K562 (cell line): ENCODE measurements around the gene IDI2. TPM values are rescaled to one million over a fixed set of nuclear protein-coding genes. Genes with fewer than 3 reads are reported as not detected.

Experiments
- ELF4 ChIP-seq: fragments of 450-650 bp; formaldehyde crosslinking; IDR thresholded peaks from 2 replicates; pipeline ENCODE4 v1.4.0; 2022; ENCODE audit warnings: missing genetic modification characterization
- MGA ChIP-seq: fragments of 450-650 bp; IDR thresholded peaks from 2 replicates; pipeline ENCODE4 v1.6.1; 2016; ENCODE audit warnings: mild to moderate bottlenecking, moderate library complexity
- NR1H2 ChIP-seq: sonication (generic); formaldehyde crosslinking; IDR thresholded peaks from 2 replicates; pipeline ENCODE4 v1.4.0; 2020; ENCODE audit warnings: mild to moderate bottlenecking, missing genetic modification reagents
- PML ChIP-seq: IDR thresholded peaks from 2 replicates; pipeline ENCODE4 v1.6.1; 2012; ENCODE audit warnings: low read length, inconsistent platforms
- RBFOX2 ChIP-seq: fragments of 200-400 bp; formaldehyde crosslinking; IDR thresholded peaks from 2 replicates; pipeline ENCODE4 v1.6.1; 2017; ENCODE audit warnings: low read depth, mild to moderate bottlenecking, low read length, moderate library complexity
- SAFB ChIP-seq: fragments of 200-400 bp; formaldehyde crosslinking; IDR thresholded peaks from 2 replicates; pipeline ENCODE4 v1.6.1; 2017; ENCODE audit warnings: low read depth, low read length, borderline replicate concordance
- SIRT6 ChIP-seq: IDR thresholded peaks from one replicate; pipeline ENCODE4 v1.6.1; 2012; ENCODE audit warnings: low read depth, mild to moderate bottlenecking, control low read depth, inconsistent platforms, low read length, moderate library complexity
- VEZF1 ChIP-seq: fragments of 200-800 bp; sonication (Bioruptor generic); IDR thresholded peaks from 2 replicates; pipeline ENCODE4 v1.6.1; 2017; ENCODE audit warnings: missing genetic modification characterization, missing compliant biosample characterization
- XRCC3 ChIP-seq: fragments of 450-650 bp; IDR thresholded peaks from 2 replicates; pipeline ENCODE4 v1.6.1; 2017; ENCODE audit warnings: mild to moderate bottlenecking, moderate library complexity
- ZBTB43 ChIP-seq: sonication (generic); formaldehyde crosslinking; IDR thresholded peaks from 2 replicates; pipeline ENCODE4 v1.8.0; 2023; ENCODE audit warnings: mild to moderate bottlenecking, missing genetic modification reagents
- ZNF444 ChIP-seq: fragments of 250-450 bp; sonication (Bioruptor Pico); IDR thresholded peaks from 2 replicates; pipeline ENCODE4 v1.4.0; 2020; ENCODE audit warnings: mild to moderate bottlenecking, moderate library complexity
- polyA plus RNA-seq, 8 experiments: library from polyadenylated mRNA; depleted of rRNA in 4 of 8; stranded (reverse) in 5 of 8; unstranded in 3 of 8; fragments of >200 nt; fragmentation: Nextera tagmentation in 2 of 8; fragmentation: Illumina TruSeq in 1 of 8; extraction: Ambion mirVana in 2 of 8; extraction: Trizol in 1 of 8; gene quantifications; 2 replicates each; pipeline versions ENCODE4 v1.2.1 to v1.2.3, GENCODE V29; 2011 to 2014; ENCODE audit warnings: inconsistent platforms in 1 of 8, missing spikeins in 1 of 8
- total RNA-seq, 7 experiments: library from RNA; depleted of rRNA in 6 of 7; stranded (reverse); fragments of >200 nt in 6 of 7; fragmentation: Illumina TruSeq in 2 of 7; extraction: Trizol in 2 of 7; gene quantifications; 2 replicates each; pipeline versions ENCODE4 v1.2.1 to v1.2.3, GENCODE V29; 2011 to 2021; ENCODE audit warnings: low replicate concordance in 1 of 7
- TF ChIP-seq, protein P1 (sequence below): sonication (generic); formaldehyde crosslinking; IDR thresholded peaks from 2 replicates; pipeline ENCODE4 v1.8.0; 2022; ENCODE audit warnings: missing genetic modification reagents, mild to moderate bottlenecking, borderline replicate concordance

Gene IDI2
- total and polyA plus RNA-seq, 9 of the 15 experiments (the other 6 are each of a cell fraction or from before 2014, with no cell fraction given) = not detected

DNA sequence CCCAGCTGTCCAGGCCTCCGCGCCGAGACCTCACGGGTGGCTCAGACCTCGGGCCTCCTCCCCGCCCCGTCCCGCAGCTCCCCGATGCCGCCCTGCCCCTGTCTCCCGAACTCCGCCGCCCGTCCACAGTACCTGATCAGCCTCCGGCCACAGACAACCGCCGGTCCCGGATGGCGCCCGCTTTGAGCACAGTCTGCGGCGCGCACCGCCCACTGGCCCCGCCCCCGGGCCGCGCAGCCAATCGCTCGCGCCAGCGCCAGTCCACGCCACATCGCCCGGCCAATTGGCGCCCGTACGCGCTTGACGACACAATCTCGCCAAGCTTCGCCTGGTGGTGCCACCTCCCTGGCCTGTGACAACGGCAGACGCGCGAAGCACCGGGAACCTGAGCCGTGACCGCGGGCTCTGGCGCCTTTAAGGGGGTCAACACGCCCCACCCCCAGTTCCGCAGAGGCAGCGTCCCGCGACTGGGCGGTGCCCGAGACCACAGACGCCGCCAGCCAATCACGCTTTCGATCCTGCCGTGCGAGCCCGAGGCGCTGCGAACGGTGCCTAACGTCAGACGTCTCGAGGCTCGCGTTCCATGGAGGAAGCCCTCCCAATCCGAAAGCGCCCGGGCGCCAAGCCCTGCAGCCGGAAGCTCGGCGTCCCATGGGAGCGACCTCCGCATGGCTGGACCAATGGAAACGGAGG lies 23.2 kb upstream of the IDI2 start, which contains the start of gene IDI1 (continued):
- peak; percentile 84 for TF ChIP-seq MGA
- TF ChIP-seq, protein P1, sequence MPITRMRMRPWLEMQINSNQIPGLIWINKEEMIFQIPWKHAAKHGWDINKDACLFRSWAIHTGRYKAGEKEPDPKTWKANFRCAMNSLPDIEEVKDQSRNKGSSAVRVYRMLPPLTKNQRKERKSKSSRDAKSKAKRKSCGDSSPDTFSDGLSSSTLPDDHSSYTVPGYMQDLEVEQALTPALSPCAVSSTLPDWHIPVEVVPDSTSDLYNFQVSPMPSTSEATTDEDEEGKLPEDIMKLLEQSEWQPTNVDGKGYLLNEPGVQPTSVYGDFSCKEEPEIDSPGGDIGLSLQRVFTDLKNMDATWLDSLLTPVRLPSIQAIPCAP = no peak
- no peak for TF ChIP-seq SAFB
- no peak for TF ChIP-seq XRCC3
- no peak for TF ChIP-seq NR1H2
- TF ChIP-seq SIRT6 = no peak
- peak; percentile 61 for TF ChIP-seq PML
- TF ChIP-seq ZBTB43 (CRISPR knock-in tag) = no peak
- TF ChIP-seq VEZF1 = peak; percentile 100; the same call in 1 of the 2 replicates
- no peak; the same call in 1 of the 2 replicates for TF ChIP-seq ELF4 (CRISPR knock-in tag)
- TF ChIP-seq ZNF444 = no peak
- peak; percentile 98 for TF ChIP-seq RBFOX2
